ENCODE measurements around the gene KRT80. TPM values are rescaled to one million over a fixed set of nuclear protein-coding genes. Genes with fewer than 3 reads are reported as not detected.

KRT80 gene
- total and polyA plus RNA-seq, 3 donors from 2014 or later = 0.50 to 1.0 (median 0.94) TPM

DNA sequence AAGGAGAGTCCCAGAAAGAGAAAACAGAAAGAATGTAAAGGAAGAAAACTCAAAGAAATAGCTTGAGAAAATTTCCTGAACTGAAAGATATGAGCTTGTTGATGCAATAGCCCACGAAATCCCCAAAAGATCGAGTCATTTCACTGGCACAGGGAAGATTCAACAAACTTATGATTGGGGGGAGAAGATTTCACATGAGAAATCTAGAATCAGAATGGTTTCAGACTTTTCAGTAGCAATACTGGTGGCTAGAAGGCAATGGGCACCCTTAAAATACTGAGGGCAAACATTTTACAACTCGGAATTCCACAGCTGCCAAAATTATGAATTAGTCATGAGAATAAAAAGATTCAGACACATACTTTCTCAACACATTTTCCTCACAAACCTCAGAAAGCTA is 32.3 kb upstream of the KRT80 start:
- 86 to 90% methylated on average over 3 of the region's 3 CpGs for WGBS, 2 donors
- H3K27me3 ChIP-seq = no peaks in the 10 kb centered on the region
- H3K4me1 ChIP-seq = no peaks in the 10 kb centered on the region
- TF ChIP-seq, protein P1, sequence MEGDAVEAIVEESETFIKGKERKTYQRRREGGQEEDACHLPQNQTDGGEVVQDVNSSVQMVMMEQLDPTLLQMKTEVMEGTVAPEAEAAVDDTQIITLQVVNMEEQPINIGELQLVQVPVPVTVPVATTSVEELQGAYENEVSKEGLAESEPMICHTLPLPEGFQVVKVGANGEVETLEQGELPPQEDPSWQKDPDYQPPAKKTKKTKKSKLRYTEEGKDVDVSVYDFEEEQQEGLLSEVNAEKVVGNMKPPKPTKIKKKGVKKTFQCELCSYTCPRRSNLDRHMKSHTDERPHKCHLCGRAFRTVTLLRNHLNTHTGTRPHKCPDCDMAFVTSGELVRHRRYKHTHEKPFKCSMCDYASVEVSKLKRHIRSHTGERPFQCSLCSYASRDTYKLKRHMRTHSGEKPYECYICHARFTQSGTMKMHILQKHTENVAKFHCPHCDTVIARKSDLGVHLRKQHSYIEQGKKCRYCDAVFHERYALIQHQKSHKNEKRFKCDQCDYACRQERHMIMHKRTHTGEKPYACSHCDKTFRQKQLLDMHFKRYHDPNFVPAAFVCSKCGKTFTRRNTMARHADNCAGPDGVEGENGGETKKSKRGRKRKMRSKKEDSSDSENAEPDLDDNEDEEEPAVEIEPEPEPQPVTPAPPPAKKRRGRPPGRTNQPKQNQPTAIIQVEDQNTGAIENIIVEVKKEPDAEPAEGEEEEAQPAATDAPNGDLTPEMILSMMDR (IDR thresholded peaks at IDR 0.05) = no peak
- TF ChIP-seq POLR2A (IDR thresholded peaks at IDR 0.05) = no peak
- H3K4me3 ChIP-seq = no peak overlapping the region
- intact Hi-C loops (cut with DNase I; ENCODE audit: low total_unique reads) = no loop called here
- H3K27ac ChIP-seq = no peak overlapping the region
- no peaks in the 10 kb centered on the region for H3K9me3 ChIP-seq
- DNase-seq = no peak
- no peaks in the 10 kb centered on the region for H3K36me3 ChIP-seq (ENCODE audit: low read depth, missing control alignments)

DNA sequence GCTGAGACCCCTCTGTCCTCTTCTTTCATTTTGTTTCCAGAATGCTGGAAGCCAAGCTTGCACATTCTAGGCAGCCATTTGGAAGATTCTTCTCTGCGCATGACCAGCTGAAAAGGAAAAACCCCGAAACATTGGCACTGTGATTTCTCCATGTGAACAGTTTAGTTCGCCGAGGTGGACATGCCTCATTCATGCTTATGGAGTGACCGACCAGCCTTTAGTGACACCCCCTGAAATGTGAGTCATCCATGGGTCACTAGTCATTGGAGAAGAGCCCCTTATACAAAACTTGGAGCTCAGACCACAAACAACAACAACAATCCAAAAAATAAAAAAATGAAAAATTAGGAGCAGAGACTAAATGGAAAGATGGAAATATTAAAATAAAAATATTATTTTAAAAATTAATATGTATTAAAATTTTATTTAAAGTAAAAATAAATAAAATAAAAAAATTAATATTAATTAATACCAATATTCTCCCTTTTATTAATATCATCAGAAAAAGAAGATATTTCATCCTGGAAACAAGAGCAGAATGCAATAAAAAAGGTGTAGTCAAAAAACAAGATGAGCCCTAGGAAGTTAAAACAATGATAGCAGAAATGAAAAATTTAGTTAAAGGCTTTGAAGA is 31.7 kb upstream of the KRT80 start:
- Histone ChIP-seq H3K27ac (no peak overlapping the region), H3K4me1 (no peaks in the 10 kb centered on the region), H3K4me3 (no peak overlapping the region), H3K27me3 (no peaks in the 10 kb centered on the region), H3K9me3 (no peaks in the 10 kb centered on the region), H3K36me3 (ENCODE audit: low read depth, missing control alignments) (no peaks in the 10 kb centered on the region)
- intact Hi-C loops (cut with DNase I; ENCODE audit: low total_unique reads) = no loop called here
- no peak for DNase-seq
- TF ChIP-seq, protein P1 (IDR thresholded peaks at IDR 0.05) = no peak
- 94 to 97% methylated on average over 5 of the region's 5 CpGs for WGBS, 2 donors

DNA sequence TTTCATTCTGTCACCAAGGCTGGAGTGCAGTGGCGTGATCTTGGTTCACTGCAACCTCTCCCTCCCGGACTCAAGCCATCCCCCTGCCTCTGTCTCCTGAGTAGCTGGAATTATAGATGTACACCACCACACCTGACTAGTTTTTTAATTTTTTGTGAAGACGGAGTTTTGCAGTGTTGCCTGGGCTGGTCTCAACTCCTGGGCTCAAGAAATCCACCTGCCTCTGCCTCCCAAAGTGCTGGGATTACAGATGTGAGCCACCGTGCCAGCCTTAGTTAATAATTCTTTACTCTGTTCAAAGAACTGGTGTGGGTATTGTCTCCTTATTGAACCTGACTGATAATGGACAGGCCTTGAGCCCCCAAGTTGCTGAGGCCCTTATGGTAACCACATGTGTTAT is 30.9 kb upstream of the KRT80 start:
- TF ChIP-seq POLR2A (IDR thresholded peaks at IDR 0.05) = no peak
- TF ChIP-seq, protein P1 (IDR thresholded peaks at IDR 0.05) = no peak

DNA sequence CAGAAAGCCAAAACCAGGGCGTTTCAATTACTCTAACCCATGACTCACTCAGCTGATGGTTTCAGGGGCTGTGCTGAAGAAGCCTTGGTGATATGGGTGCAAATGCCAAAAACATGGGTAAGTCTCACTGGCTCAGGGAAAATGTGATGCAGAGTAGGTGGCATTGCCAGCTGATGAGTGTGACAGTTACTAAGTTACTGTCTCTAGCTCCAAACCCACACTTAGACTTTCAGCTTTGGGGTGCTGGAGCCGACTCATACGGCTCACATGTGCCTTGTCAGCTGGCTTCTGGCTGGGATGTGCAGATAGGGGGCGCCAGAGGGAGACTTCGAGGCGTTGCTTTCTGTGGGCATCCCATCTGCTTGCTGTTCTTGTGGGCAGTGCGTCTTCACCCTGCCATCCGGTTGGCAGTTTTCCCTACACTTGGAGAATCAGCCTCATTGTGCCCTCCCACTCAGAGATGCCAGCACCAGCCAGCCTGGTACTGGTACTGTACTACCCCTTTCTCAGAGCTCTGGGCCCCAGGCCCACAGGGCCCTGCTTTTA is 30.2 kb upstream of the KRT80 start:
- H3K9me3 ChIP-seq = no peaks in the 10 kb centered on the region
- H3K27me3 ChIP-seq = no peaks in the 10 kb centered on the region
- peaks cover 6% of the 10 kb centered on the region for H3K4me1 ChIP-seq
- intact Hi-C loops (cut with DNase I; ENCODE audit: low total_unique reads) = no loop called here
- H3K27ac ChIP-seq = no peak overlapping the region
- TF ChIP-seq POLR2A (IDR thresholded peaks at IDR 0.05) = no peak
- TF ChIP-seq, protein P1 (IDR thresholded peaks at IDR 0.05) = peak in 2 of 3 experiments; percentile 10 to 13
- WGBS, 2 donors = 35 to 50% methylated on average over 8 of the region's 8 CpGs
- H3K4me3 ChIP-seq = no peak overlapping the region
- no peaks in the 10 kb centered on the region for H3K36me3 ChIP-seq (ENCODE audit: low read depth, missing control alignments)
- peak; percentile 67 for DNase-seq

More for the DNA sequence above, 30.9 kb upstream of the KRT80 start:
- Histone ChIP-seq H3K4me1 (no peaks in the 10 kb centered on the region), H3K4me3 (no peak overlapping the region), H3K36me3 (ENCODE audit: low read depth, missing control alignments) (no peaks in the 10 kb centered on the region), H3K27ac (no peak overlapping the region), H3K27me3 (no peaks in the 10 kb centered on the region), H3K9me3 (no peaks in the 10 kb centered on the region)
- 88 to 94% methylated on average over 4 of the region's 4 CpGs for WGBS, 2 donors
- DNase-seq = no peak
- intact Hi-C loops (cut with DNase I; ENCODE audit: low total_unique reads) = no loop called here
